Activated CD8-positive, alpha-beta memory T cell treated with anti-CD3 and anti-CD28 coated beads for 1 hour (primary cell): ENCODE measurements around the gene SULT4A1.

ENCODE experiments used
- DNase-seq, 2 donors: peaks; one replicate each; pipeline ENCODE4 v3.0.0-alpha.2; 2020; ENCODE audit warnings: low read depth in 1 of 2; ENCODE audit errors: extremely low read depth in 1 of 2

Gene SULT4A1

DNA sequence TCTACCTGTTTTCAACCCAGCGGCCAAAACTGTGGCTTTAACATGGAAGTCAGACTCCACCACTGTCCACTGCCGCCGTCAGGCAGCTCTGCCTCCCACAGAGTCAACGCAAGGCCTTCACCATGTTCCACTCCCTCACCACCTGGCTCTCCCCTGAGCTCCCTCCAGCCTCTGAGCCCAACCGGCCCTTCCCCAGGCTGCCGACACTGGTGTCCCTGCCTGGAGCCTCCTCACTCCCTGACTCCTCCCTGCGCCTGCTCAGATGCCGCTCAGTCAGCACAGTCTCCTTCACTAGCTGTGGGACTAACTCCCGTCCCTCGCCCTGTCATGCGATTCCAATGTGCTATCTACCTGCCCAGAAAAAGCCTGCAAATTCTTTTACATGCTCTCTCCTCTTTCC lies 16.3 kb downstream of the SULT4A1 start:
- no peak for DNase-seq

DNA sequence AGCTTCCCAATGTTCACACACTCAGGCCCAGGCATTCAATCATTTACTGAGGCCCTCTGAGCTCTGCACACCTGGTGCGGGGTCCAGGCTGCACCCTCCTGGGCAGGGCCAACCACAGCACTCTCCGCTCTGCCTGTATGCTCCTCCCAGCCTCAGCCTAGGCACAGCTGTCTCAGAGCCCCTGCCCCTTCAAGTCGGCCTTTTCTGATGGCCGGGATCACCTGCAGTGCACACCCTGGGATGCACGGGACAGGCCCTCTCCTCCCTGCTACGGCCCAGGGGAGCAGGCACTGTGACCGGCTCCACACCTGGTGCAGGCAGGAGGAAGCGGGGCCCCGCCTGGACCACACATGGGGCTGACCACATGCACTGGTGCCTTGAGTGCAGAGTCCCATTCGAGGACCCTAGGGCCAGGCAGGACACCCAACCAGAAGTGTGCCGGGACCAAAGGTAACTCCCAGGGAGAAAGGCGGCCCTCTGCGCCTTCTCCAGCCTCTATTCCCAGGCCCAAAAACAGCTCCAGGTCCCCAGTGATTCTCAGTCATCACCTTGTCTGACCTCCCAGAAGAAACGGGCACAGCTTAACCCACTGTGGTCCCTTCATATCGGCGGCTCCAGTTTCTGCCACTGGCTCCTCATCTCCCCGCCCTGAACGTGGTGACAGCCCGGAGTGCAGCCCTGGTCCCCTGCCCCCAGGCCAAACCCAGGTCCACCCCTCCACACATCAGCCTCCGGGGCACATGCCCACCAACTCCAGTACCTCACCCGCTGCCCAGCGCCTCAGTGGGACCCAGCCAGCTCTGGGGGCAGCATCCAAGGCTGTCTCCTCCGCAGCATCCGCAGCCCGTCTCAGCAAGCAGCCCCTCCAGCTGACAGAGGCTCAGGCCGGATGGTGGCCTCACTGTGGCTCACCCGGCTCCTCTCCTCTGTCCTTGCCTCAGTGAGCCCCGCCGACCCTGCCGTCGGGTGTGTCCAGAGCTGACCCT lies 17.5 kb downstream of the SULT4A1 start:
- DNase-seq: no peak

DNA sequence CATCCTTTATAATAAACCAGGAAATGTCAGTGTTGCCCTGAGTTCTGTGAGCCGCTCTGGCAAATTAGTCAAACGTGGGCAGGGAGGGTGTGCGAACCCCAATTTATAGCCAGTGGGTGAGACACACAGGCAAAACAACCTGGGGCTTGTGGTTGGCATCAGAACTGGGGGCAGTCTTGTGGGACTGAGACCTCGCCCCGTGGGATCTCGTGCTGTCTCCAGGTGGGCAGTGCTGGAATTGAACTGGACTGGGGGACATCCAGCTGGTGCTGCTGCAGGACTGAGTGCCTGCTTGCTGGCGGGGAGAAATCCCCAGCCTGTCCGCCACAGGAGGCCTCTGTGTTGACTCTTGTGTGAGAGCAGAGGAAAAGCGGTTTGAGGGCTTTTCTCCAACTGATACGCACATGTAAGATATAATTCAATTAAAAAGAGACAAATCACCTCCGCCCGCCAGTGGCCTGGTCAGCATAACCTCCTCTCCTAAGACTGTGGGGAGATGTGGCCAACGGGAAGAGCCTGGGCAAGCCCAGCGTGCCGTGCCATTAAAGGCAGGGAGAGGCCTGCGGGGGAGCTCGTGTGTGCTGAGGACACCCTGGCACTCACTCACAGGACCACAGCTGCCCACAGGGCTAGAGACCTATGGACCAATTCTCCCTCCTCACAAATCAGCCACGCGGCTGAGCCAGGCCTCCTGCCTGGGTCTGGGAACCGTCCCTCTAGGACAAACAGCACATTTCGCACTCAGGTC lies 18.4 kb downstream of the SULT4A1 start:
- DNase-seq: no peak

DNA sequence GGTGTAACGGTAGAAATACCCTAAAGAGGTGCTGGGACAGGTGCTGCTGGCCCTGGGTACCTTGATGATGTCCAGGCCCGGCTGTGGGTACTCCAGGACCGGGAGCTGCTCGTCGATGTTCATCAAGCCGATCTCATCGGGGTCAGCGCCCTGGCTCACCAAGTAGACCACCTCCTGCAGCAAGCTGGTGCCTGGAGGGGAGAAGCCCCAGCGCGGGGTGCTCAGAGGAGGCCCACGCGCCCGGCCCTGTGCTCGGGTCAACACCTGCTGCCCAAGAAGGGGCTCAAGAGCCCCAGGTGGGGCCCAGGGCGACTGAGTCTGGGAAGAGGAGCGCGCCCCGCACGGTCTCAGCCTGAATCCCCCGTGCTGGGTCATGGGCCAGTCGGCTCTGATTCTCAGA lies 20.6 kb downstream of the SULT4A1 start:
- DNase-seq: no peak

DNA sequence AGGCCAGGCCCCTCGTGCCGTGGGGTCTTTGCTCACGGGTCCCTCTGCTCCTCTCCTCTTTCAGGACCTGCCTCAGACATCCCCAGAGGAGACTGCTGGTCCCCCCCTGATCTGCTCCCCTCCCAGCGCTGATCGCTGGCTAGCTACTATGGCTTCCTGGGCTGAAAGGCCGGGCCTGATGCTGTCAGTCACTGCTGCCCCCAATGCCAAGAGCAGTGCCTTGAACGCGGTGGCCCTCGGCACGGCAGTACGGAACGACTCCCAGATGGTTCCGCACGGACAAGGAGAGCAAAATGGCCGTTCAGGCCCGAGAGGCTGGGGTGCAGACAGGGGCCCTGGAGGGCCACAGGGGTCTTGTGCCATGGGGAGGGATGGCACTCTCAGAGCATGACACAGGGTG lies 21.5 kb downstream of the SULT4A1 start:
- DNase-seq: no peak

DNA sequence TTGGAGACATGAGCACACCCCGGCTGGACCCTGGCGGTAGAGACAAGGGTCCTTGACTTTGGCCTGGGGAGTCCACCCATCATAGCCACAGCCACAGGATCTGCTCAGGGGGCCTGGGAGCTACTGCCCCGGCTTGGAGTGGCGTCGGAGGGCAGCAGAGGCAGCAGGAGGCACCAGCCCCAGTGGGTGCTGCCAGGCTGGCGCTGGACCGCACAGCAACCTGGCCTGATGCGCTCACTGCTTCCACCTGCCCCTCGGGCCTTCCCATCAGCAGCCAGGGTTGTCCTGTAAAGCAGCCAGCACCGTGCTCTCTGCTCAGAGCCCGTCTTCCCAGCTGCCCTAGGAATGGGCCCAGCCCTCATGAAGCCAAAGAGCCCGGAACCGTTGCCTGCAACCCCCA lies 21.9 kb downstream of the SULT4A1 start:
- no peak for DNase-seq

DNA sequence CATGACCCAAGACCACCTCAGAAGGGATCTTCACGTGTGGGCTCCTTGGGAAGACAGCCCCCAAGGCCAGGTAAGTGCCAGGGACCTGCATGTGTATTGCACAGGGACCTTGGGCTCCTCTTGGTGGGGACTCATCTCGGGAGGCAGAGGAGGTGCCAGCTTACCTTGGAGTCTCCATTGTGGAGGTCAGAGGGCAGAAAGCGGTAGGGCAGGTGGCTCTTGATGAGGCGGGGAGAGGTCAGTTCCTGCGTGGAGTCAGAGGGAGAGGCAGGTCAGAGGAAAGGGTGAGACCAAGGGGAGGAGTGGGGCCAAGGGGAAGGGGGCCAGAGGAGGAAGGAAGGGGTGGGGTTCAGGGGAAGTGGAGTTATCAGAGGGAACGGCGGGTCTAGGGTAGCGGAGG lies 22.5 kb downstream of the SULT4A1 start:
- no peak for DNase-seq

DNA sequence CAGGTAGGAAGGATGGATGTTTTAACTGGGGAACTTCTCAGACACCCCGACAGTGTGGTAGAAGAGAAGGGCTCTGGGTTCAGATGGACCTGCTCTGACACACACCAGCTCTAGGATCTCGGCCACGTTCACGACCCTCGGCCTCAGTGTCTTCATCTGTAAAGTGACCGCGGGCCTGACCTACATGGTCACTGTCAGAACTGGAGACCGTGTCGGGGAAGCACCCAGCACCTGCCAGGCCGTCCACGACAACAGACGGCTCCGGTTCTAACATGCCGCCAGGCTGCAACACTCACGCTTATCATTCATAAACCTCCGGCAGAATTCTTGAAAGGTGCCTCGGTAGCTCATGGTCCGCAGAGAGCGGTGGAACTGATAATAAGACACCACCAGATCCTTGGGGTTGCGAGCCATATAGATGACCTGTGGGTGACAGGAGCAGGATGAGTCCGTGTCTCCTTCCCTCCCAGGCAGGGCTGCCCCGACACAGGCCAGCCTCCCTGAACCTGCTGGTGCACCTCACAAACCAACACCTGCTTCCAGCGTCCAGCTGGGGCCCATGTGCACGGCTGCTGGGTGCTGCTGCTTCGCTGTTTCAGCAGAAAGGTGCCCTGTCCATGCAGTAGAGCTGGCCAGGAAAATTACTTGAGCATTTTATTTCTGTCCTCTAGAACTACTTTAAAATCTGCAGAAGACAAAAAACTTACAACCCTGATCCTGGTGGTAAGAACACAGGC lies 23.6 kb downstream of the SULT4A1 start:
- no peak for DNase-seq

DNA sequence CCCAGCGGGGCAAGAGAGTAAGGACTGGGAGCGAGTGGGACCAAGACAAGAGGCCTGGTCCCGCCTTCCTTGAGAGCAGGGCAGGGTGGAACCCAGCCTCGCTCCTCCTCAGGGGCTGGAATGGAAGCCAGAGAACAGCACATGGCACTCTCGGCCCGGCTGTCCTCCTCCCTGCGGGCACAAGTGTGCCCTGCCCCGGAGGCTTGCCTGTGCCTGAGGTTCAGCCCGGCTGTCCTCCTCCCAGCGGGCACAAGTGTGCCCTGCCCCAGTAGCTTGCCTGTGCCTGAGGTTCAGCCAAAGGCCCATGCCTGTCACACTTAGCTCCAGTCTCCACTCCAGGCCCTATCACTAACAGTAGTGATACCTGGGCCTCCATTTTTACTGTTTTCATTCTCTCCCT lies 24.2 kb downstream of the SULT4A1 start:
- DNase-seq: no peak

DNA sequence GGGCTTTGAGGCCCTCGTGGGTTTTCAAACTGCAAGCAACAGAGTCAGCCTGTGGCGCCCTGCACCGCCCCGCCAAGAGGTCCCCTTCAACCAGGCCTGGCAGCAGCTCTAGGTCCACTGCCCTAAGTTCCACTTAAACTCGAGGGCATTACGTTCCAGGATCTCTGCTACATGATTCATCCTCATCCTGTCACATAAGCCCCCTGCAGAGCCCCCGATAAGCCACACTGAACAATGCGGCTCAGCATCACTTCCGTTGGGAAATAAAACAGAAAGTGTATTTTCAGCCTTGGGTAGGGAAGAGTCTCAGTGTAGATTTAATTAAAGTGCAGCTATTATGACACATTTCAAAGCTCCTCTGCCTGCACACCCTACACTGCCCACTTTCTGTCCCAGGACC lies 24.6 kb downstream of the SULT4A1 start:
- DNase-seq: no peak

DNA sequence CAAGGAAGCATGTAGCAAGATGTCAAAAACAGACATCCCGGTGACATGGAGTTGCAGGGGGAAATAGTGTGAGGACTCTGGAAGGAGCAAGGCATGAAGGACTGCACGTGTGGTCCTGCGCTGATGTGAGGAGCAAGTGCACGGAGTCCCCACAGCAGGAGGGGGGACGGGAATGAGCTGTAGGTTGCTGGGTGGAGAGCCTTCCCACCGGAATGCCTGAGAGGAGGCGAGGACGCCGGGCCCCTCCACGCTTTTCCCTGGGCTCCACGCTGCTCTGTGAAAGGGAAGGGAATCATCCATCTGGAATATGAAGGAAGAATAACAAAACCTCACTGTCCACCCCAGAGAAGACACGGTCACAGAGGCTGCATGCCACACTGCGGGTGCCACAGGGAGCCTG lies 26.6 kb downstream of the SULT4A1 start:
- no peak for DNase-seq

DNA sequence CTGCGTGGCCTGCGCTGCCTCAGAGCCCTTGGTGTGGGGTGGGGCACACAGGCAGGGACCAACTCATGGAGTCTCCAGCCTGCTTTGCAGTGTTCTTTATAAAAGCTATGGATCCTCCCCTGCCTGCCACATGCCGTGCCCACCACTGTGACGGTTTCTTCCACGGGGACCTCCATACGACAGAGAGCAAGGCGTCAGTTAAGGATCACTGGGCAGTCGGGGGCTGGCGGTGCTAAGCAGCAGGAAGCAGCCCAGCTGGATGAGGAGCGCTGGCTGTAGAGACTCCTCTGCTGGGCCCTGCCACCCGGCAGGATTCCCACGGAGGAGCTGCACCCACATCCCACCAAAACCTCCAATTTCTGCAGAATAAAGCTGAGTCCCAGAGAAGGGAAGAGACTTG lies 27.1 kb downstream of the SULT4A1 start:
- DNase-seq: no peak

DNA sequence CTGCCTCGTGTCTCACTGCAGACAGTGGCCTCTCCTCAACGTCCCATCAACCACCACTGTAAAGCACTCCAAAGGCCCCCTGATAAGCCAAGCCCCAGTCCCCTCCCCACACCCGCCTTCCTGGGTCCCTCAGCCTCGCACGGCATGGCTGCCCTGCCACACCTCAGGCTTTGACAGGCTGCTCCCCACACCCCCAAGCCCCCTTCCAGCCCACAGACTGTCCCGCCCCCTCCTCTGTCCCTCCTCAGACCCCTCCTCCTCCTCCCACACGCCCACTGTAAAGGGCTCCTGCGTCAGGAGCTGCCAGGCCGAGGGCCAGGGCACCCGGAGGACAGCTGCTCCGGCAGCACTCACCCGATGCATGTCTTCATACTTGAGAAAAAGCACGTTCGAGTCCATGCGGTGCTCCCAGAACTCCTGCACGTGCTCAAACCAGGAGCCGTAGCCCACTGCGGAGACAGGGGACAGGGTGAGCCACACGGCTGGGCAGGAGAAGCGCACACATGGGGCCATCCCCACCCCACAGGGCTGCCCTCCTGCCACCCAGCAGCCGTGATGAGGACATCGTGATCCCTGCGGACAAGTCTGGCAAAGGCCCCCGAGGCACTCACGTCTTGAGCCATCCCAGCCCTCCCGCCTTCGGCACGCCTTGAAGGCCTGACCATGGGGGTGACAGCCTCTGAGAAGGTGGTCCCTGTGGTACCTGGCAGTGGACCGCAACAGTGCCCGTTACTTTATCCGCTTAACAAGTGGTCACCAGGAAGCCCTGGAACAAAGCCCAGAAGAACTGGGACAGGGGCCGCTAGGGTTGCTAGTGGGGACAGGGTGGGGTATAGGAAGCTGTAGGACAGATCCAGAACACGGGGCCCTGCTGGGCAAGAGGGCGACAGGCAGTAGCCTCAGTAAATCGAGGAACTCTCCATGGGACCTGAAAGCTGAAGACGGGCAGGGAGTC lies 28.8 kb downstream of the SULT4A1 start:
- DNase-seq: no peak

DNA sequence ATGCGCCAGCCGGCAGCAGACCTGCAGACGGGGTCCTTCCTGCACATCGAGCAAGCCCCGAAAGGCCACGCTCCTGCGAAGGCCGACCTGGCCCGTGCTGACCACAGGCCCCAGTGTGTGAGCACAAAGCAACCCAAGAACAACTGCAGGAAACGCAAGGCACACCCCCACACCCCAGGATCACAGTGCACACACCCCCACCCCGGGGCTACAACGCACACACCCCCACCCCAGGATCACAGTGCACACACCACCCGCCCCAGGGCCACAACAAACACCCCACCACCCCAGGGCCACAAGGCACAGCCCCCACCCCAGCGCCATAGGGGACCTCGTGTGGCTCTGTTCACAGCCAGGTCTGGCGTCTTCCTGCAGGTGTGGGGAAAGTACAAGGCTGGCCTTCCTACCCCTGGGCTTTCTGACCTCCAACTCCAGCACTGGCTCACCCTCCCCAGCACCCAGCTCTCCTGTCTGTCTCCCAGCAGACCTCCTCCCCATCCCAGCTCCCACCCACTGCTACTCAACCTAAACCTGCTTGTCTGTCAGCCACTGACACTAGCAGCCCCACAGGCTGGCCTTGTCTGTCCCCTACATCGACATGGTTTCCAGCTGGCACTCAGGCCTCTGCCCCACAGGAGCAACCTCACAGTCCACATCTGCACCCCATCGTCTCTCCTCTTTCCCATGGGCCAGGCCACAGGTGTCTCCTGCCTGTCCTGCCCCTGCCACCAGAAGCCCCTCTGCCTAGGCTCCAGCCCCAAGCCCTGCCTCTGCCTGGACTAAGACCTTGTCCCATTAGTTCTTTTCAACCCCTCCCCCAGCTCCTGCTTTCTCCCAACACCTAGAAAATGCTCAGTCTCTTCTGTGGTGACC lies 29.7 kb downstream of the SULT4A1 start:
- DNase-seq: no peak

DNA sequence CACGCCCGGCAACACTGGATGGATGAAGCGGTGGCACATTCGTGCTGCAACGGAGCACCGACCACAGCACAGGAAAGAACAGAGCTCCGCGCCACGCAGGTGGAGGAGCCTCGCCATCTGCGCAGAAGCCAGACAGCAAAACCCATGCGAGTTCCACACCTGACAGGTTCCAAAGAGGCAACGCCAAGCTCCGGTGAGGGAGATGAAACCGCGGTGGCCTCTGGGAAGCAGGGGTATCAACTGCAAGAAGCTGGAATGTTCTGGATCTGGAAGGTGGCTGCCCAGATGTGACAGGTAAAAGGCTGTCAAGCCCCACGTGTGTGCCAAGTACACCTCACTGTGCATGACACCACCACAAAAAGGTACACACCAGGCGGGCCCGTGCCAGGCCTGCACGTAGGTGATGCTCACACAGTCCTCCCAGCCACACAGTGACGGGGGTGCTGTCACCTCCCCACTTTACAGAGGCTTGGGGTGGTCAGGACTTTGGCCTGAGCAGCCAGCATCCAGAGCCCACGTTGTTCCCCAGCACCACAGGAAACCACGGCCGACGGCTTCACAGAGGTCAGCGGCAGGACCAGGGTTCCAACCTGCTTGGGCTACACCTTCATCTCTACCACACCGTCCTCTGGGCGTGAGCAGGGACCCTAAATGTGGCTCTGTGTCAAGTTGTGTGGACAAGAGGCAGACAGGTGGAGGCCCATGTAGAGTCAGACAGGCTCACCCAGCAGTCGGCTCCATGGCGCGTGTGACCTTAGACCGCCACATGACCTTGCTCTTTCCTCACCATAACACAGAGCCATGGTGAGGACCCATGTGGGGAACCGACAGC lies 30.5 kb downstream of the SULT4A1 start:
- DNase-seq: no peak

DNA sequence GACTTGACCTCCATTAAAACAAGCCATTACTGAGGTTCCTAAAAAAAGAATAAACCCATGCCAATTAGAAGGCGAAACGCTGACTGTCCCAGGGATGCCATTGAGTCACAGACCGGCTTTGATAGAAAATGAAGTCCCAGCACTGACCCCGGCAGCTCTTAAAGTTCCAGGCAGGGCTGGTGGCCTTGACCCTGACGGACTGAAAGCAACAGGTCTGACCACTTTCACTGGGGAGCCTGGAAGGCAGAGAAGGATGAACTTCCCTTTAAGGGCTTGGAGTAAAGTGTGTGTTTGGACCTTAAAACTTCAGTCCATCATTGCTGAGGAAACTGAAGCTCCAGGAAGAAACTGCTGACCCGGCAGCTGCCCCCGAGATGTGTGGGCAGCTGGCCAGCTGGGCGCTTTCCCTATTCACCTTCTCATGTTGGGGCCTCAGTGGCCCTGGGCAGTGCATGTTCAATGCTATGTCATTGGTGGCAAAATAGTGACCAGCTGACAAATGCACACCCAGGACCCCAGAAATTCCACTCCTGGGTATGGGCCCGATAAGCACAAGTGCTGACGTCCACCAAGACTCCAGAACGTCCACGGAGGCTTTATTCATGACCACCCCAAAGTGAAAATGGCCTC lies 31.3 kb downstream of the SULT4A1 start:
- DNase-seq: no peak

DNA sequence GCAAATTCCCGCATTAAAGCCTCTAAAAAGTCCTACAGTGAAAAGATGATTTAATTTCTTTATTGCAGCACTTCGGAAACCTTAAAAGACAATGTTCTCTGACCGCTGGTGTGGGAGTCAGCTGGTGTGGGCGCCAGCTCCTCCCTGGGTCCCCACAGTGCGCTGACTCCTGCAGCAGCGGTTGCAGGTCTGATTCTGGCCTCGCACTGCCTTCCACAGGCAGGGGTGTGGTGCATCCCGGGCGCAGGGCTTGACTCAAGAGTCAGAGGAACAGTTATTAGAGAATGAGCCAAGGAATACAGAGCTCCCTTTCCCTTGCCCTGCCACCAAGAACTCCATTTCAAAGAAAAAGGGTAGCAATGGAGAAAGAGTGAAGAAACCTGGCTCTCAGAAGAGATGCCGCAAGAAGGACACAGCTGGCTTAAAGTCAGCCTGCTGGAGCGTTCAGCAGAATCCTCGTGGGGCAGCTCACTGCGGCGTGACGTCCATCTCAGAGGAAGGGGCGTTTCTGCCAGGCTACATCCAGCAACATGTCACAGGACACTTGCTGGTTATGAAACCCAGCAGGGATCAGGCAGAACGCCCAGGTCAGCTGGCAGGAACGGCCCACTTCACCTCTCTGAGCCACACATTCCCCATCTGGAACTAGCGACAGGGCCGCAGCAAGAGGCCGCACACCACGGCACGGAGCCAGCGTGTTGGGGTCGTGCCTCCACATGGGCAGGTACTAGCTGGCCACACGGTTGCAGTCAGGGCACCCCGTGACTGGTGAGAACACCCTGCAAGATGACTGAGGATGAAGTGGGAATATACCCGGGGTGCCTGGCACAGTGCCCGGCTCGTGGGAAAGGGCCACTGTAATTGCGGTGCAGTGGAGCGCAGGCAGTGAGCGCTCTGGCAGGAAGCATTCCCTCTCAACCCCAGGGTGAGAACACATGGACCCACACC lies 32.1 kb downstream of the SULT4A1 start:
- no peak for DNase-seq
